ENCODE results near the gene GANC. TPM values are rescaled to one million over a fixed set of nuclear protein-coding genes. Genes with fewer than 3 reads are reported as not detected.

GANC gene
- total RNA-seq, 1 experiment from 2014 or later = 12.6 TPM

GRCh38 chr15:42239528-42240182, 33.3 kb upstream of the GANC start:
- BruUV-seq (replicated peaks) = no TSS peak
- POLR2A ChIA-PET = no interaction called here

GRCh38 chr15:42240823-42241222, 32.2 kb upstream of the GANC start:
- Histone ChIP-seq H3K27me3 (replicated peaks; ENCODE audit: control insufficient read depth, insufficient read depth, low read length) (no peaks in the 10 kb centered on the region), H3K4me3 (ENCODE audit: low read depth, low read length) (no peak overlapping the region), H3K4me1 (no peaks in the 10 kb centered on the region), H3K36me3 (ENCODE audit: control insufficient read depth, insufficient read depth, low read length) (no peaks in the 10 kb centered on the region), H3K9me3 (no peaks in the 10 kb centered on the region)
- no peak for TF ChIP-seq CTCF (IDR thresholded peaks at IDR 0.05; ENCODE audit: insufficient read depth in 1 of 2, low read depth in 1 of 2, low read length in 1 of 2, severe bottlenecking in 1 of 2, unreplicated experiment in 1 of 2)
- intact Hi-C loops (cut with micrococcal nuclease; ENCODE audit: unreplicated experiment) = no loop called here
- BruUV-seq (replicated peaks) = no TSS peak
- no peaks in the 10 kb centered on the region for H3K27me3 Mint-ChIP-seq (ENCODE audit: insufficient read depth, unreplicated experiment)
- no peak for DNase-seq
- H3K27ac Mint-ChIP-seq (ENCODE audit: unreplicated experiment) = no peak overlapping the region
- H3K4me3 Mint-ChIP-seq (ENCODE audit: unreplicated experiment) = no peak overlapping the region
- H3K9me3 Mint-ChIP-seq (ENCODE audit: unreplicated experiment) = no peaks in the 10 kb centered on the region
- ChIA-PET POLR2A (interaction anchor here (0.8 kb wide), 1 partner anchor 32 kb away, joined by 3 read pairs; the partner anchor contains the start of genes GANC and TMEM87A), CTCF (no interaction called here)
- H3K4me1 Mint-ChIP-seq (ENCODE audit: low read depth, unreplicated experiment) = no peaks in the 10 kb centered on the region
- peaks cover 27% of the 10 kb centered on the region for H3K36me3 Mint-ChIP-seq (ENCODE audit: insufficient read depth, unreplicated experiment)

More at GRCh38 chr15:42239528-42240182, 33.3 kb upstream of the GANC start:
- Histone ChIP-seq H3K4me1 (no peaks in the 10 kb centered on the region), H3K4me3 (ENCODE audit: low read depth, low read length) (no peak overlapping the region), H3K27me3 (replicated peaks; ENCODE audit: control insufficient read depth, insufficient read depth, low read length) (no peaks in the 10 kb centered on the region), H3K36me3 (ENCODE audit: control insufficient read depth, insufficient read depth, low read length) (peaks cover 1% of the 10 kb centered on the region; the same call in 1 of the 2 replicates), H3K9me3 (no peaks in the 10 kb centered on the region)
- no peak for DNase-seq
- CTCF ChIA-PET = no interaction called here
- H3K27ac Mint-ChIP-seq (ENCODE audit: unreplicated experiment) = no peak overlapping the region
- no peak for TF ChIP-seq CTCF (IDR thresholded peaks at IDR 0.05; ENCODE audit: insufficient read depth in 1 of 2, low read depth in 1 of 2, low read length in 1 of 2, severe bottlenecking in 1 of 2, unreplicated experiment in 1 of 2)
- no peaks in the 10 kb centered on the region for H3K4me1 Mint-ChIP-seq (ENCODE audit: low read depth, unreplicated experiment)
- peaks cover 29% of the 10 kb centered on the region for H3K36me3 Mint-ChIP-seq (ENCODE audit: insufficient read depth, unreplicated experiment)
- no peaks in the 10 kb centered on the region for H3K9me3 Mint-ChIP-seq (ENCODE audit: unreplicated experiment)
- intact Hi-C loops (cut with micrococcal nuclease; ENCODE audit: unreplicated experiment) = no loop called here
- no peak overlapping the region for H3K4me3 Mint-ChIP-seq (ENCODE audit: unreplicated experiment)
- H3K27me3 Mint-ChIP-seq (ENCODE audit: insufficient read depth, unreplicated experiment) = no peaks in the 10 kb centered on the region

- peaks cover 38% of the 10 kb centered on the region for H3K9me3 Mint-ChIP-seq (ENCODE audit: unreplicated experiment)
- H3K27me3 Mint-ChIP-seq (ENCODE audit: insufficient read depth, unreplicated experiment) = no peaks in the 10 kb centered on the region
- POLR2A ChIA-PET = no interaction called here
These were observed 19.7 kb upstream of the GANC start for GRCh38 chr15:42253300-42253699.

More at GRCh38 chr15:42253300-42253699, 19.7 kb upstream of the GANC start:
- Histone ChIP-seq H3K27me3 (replicated peaks; ENCODE audit: control insufficient read depth, insufficient read depth, low read length) (no peaks in the 10 kb centered on the region), H3K36me3 (ENCODE audit: control insufficient read depth, insufficient read depth, low read length) (no peaks in the 10 kb centered on the region; the same call in none of the 2 replicates), H3K4me1 (no peaks in the 10 kb centered on the region), H3K9me3 (peaks cover 3% of the 10 kb centered on the region; the same call in 1 of the 2 replicates), H3K4me3 (ENCODE audit: low read depth, low read length) (no peak overlapping the region)
- intact Hi-C loops (cut with micrococcal nuclease; ENCODE audit: unreplicated experiment) = no loop called here
- peaks cover 64% of the 10 kb centered on the region for H3K36me3 Mint-ChIP-seq (ENCODE audit: insufficient read depth, unreplicated experiment)
- H3K4me3 Mint-ChIP-seq (ENCODE audit: unreplicated experiment) = no peak overlapping the region
- DNase-seq = no peak
- TF ChIP-seq CTCF (IDR thresholded peaks at IDR 0.05; ENCODE audit: insufficient read depth in 1 of 2, low read depth in 1 of 2, low read length in 1 of 2, severe bottlenecking in 1 of 2, unreplicated experiment in 1 of 2) = no peak
- no peaks in the 10 kb centered on the region for H3K4me1 Mint-ChIP-seq (ENCODE audit: low read depth, unreplicated experiment)
- CTCF ChIA-PET = no interaction called here
- no peak overlapping the region for H3K27ac Mint-ChIP-seq (ENCODE audit: unreplicated experiment)
- BruUV-seq (replicated peaks) = no TSS peak
